ENCODE results near the gene BBS12.

The BBS12 gene

GRCh38 chr4:122744229-122744628 is 11.7 kb downstream of the BBS12 start:
- no peak for TF ChIP-seq CTCF (IDR thresholded peaks at IDR 0.05; ENCODE audit: low read depth, low read length, missing control alignments)
- no peak for DNase-seq (ENCODE audit: low read depth)
- in situ Hi-C loops (cut with HindIII; ENCODE audit: low sequenced_read_pairs), result no loop called here

DNA sequence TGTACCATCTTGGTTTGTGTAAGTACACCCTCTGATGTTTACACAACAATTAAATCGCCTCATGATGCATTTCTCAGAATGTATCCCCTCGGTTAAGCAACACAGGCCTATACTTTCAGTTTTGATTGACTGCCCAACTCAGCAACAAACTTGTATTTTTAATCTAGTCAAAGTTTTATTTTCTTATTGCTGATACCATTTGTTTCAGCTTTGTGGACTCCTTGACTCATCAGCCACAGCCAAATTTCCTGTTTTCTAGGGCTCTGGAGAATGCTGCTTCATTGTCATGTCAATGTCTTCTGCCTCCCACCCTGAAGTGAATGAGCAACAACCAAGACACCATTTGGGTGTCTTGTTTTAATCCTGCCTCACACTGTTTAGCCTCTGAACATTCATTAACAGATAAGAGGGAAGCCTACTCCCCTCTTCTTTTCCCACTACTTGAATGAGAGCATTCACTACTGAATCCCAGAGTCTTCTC is 14.0 kb downstream of the BBS12 start:
- no peak overlapping the region for H3K4me3 ChIP-seq (ENCODE audit: low read depth, low read length)

More at GRCh38 chr4:122744229-122744628, 11.7 kb downstream of the BBS12 start:
- no peak overlapping the region for H3K4me3 ChIP-seq (ENCODE audit: low read depth, low read length)

GRCh38 chr4:122747068-122747467 is 14.6 kb downstream of the BBS12 start:
- H3K4me3 ChIP-seq (ENCODE audit: low read depth, low read length), result no peak overlapping the region
- no peak for DNase-seq (ENCODE audit: low read depth)
- in situ Hi-C loops (cut with HindIII; ENCODE audit: low sequenced_read_pairs), result no loop called here
- TF ChIP-seq CTCF (IDR thresholded peaks at IDR 0.05; ENCODE audit: low read depth, low read length, missing control alignments), result no peak

More for the DNA sequence above, 14.0 kb downstream of the BBS12 start:
- TF ChIP-seq CTCF (IDR thresholded peaks at IDR 0.05; ENCODE audit: low read depth, low read length, missing control alignments), result no peak
- in situ Hi-C loops (cut with HindIII; ENCODE audit: low sequenced_read_pairs), result no loop called here
- no peak for DNase-seq (ENCODE audit: low read depth)

- H3K4me3 ChIP-seq (ENCODE audit: low read depth, low read length), result no peak overlapping the region
- DNase-seq (ENCODE audit: low read depth), result no peak
- TF ChIP-seq CTCF (IDR thresholded peaks at IDR 0.05; ENCODE audit: low read depth, low read length, missing control alignments), result no peak
- in situ Hi-C loops (cut with HindIII; ENCODE audit: low sequenced_read_pairs), result no loop called here
Observed at GRCh38 chr4:122747883-122748282, 15.4 kb downstream of the BBS12 start.

DNA sequence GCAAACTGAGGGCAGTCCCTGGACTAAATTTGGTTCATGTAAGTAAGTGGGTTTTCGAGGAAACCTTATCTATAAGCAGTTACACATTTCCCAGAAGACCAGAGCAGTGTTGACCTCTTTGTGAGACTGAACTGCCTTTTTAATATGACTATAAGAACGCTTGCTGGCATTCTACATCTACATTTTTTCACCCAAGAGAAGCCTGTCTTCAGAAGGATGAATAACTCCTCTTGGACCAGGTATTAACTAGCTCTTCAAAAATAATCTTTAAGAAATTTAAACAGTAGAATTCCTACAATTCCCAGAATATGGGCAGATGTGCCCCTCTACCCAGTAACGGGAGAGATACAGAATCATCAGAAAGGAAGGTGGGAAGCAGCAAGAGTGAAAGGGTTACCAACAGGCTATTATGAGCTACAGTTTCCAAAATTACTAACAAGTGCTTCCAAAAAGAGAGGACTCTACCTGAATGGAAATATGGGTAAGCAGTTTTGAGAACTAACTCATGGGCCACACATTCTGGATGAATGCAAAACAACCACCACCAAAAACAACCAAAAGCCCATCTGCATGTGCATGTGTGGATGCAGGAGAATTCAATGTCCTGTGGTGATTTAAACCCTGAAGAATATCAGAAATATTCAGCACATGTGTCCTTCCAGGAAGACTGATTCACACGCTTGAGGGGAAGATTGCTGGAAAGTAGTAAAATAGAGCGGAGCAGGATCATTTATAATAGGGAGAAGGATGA is 17.4 kb downstream of the BBS12 start:
- DNase-seq (ENCODE audit: low read depth), result no peak
- no peak for TF ChIP-seq CTCF (IDR thresholded peaks at IDR 0.05; ENCODE audit: low read depth, low read length, missing control alignments)
- in situ Hi-C loops (cut with HindIII; ENCODE audit: low sequenced_read_pairs), result no loop called here
- no peak overlapping the region for H3K4me3 ChIP-seq (ENCODE audit: low read depth, low read length)

GRCh38 chr4:122755675-122756074 is 23.2 kb downstream of the BBS12 start:
- H3K4me3 ChIP-seq (ENCODE audit: low read depth, low read length), result no peak overlapping the region
- DNase-seq (ENCODE audit: low read depth), result no peak
- no peak for TF ChIP-seq CTCF (IDR thresholded peaks at IDR 0.05; ENCODE audit: low read depth, low read length, missing control alignments)
- in situ Hi-C loops (cut with HindIII; ENCODE audit: low sequenced_read_pairs), result no loop called here

Data from astrocyte of the cerebellum (primary cell).